GM12878 (cell line): Measurements from ENCODE around the gene KAZN. TPM values are rescaled to one million over a fixed set of nuclear protein-coding genes. Genes with fewer than 3 reads are reported as not detected.

Experiments used
- ATAC-seq: fragments of 200-7000 bp; cut with Tn5 transposase; 3 replicates; pipeline ENCODE4 v1.9.1; 2020; ENCODE audit warnings: mild to moderate bottlenecking, moderate library complexity
- BruUV-seq: library from RNA; stranded (reverse); fragments of 400-500 nt; replicated peaks from 2 replicates; lab custom pipeline; 2021; lab: Mats Ljungman, UMichigan
- CTCF ChIA-PET: fragments of 300-600 bp; sonication (Branson Sonifier 250); formaldehyde crosslinking; extraction: SDS; loops from one replicate; lab custom pipeline; 2021; ENCODE audit warnings: inconsistent platforms; lab: Yijun Ruan, JAX
- POLR2A ChIA-PET: fragments of 350-600 bp; formaldehyde crosslinking; extraction: SDS; loops from one replicate; lab custom pipeline; 2021; ENCODE audit warnings: inconsistent platforms; lab: Charles Lee
- RAD21 ChIA-PET: fragments of 300-600 bp; sonication (Branson Sonifier 250); formaldehyde crosslinking; loops from one replicate; lab custom pipeline; 2023; ENCODE audit warnings: antibody characterized with exemption; ENCODE audit not compliant: unreplicated experiment; lab: Charles Lee
- SMC1A ChIA-PET: fragments of 300-600 bp; sonication (Branson Sonifier 250); formaldehyde crosslinking; loops from one replicate; lab custom pipeline; 2023; ENCODE audit not compliant: unreplicated experiment, uncharacterized antibody; lab: Charles Lee
- DNase-seq: peaks from one replicate; pipeline ENCODE4 v3.0.0-alpha.2; 2011; ENCODE audit warnings: low read depth, low spot score
- FAIRE-seq: peaks from 3 replicates; lab custom pipeline; 2011; peaks lifted over from hg19 to GRCh38; lab: Jason Lieb, UNC
- H2AFZ ChIP-seq: 2 replicates; pipeline ENCODE4 v1.6.0; 2011; ENCODE audit warnings: low read depth, low read length, control low read depth; ENCODE audit not compliant: control insufficient read depth
- H3K27ac ChIP-seq: 2 replicates; pipeline ENCODE4 v1.5.1; 2011; ENCODE audit warnings: control low read depth; ENCODE audit not compliant: control insufficient read depth, insufficient read depth
- H3K27me3 ChIP-seq, 2 experiments: replicated peaks in 1 of 2; 2 replicates each; pipeline versions ENCODE4 v1.6.0 to v1.6.1; 2011; ENCODE audit warnings: low read length in 1 of 2; ENCODE audit not compliant: control insufficient read depth in 2 of 2, insufficient read depth in 2 of 2
- H3K36me3 ChIP-seq, 2 experiments: 2 replicates each; pipeline ENCODE4 v1.5.1; 2011; ENCODE audit warnings: low read length in 1 of 2; ENCODE audit not compliant: control insufficient read depth in 2 of 2, insufficient read depth in 2 of 2
- H3K4me1 ChIP-seq: 2 replicates; pipeline ENCODE4 v1.6.1; 2011; ENCODE audit warnings: mild to moderate bottlenecking, low read length, moderate library complexity, mixed read lengths; ENCODE audit not compliant: control insufficient read depth, insufficient read depth
- H3K4me2 ChIP-seq: 2 replicates; pipeline ENCODE4 v1.6.0; 2011; ENCODE audit warnings: control low read depth; ENCODE audit not compliant: control insufficient read depth, insufficient read depth
- H3K4me3 ChIP-seq: fragments of 200-600 bp; sonication (generic); 2 replicates; pipeline ENCODE4 v1.5.1; 2016
- H3K79me2 ChIP-seq: 2 replicates; pipeline ENCODE4 v1.6.0; 2011; ENCODE audit warnings: low read length; ENCODE audit not compliant: control insufficient read depth, insufficient read depth
- H3K9ac ChIP-seq: 2 replicates; pipeline ENCODE4 v1.8.0; 2011; ENCODE audit warnings: low read length, control low read depth, mixed read lengths; ENCODE audit not compliant: control insufficient read depth, insufficient read depth
- H3K9me3 ChIP-seq: replicated peaks from 3 replicates; pipeline ENCODE4 v1.5.1; 2011; ENCODE audit warnings: mild to moderate bottlenecking, low read length; ENCODE audit not compliant: control insufficient read depth, insufficient read depth
- H4K20me1 ChIP-seq: 2 replicates; pipeline ENCODE4 v1.6.0; 2011; ENCODE audit not compliant: control insufficient read depth, insufficient read depth
- GATAD2B ChIP-seq: fragments of 450-650 bp; conservative IDR thresholded peaks from 2 replicates; pipeline ENCODE4 v1.6.1; 2017; ENCODE audit warnings: low read depth, mild to moderate bottlenecking, moderate library complexity
- WGBS: methylation state at CpG from one replicate; pipeline ENCODE4 v1.1.6; 2016; ENCODE audit warnings: low lambda C conversion rate; ENCODE audit not compliant: insufficient replicate concordance, insufficient coverage; ENCODE audit errors: missing lambda C conversion rate; 5-methylcytosine and 5-hydroxymethylcytosine counted together
- in situ Hi-C: fragments of 300-500 bp; cut with MboI; formaldehyde crosslinking; loops from 9 replicates; pipeline ENCODE4 v1.14.3; 2018; ENCODE audit warnings: mixed read lengths
- intact Hi-C: fragments of 100-400 bp; cut with micrococcal nuclease; formaldehyde crosslinking; loops from one replicate; pipeline ENCODE4 v1.14.2; 2022; ENCODE audit not compliant: unreplicated experiment
- polyA plus RNA-seq, 11 experiments: library from polyadenylated mRNA; depleted of rRNA in 4 of 11; unstranded in 6 of 11; stranded (reverse) in 5 of 11; fragments of >200 nt; fragmentation: Nextera tagmentation in 4 of 11; fragmentation: Illumina TruSeq in 1 of 11; extraction: Ambion mirVana in 4 of 11; extraction: Trizol in 1 of 11; gene quantifications; 1 replicate in 1 of 11; 2 replicates in 10 of 11; pipeline versions ENCODE4 v1.2.1 to v1.2.3, GENCODE V29; 2011 to 2016; ENCODE audit warnings: inconsistent platforms in 2 of 11, missing spikeins in 2 of 11, low read depth in 1 of 11
- total RNA-seq, 4 experiments: library from RNA; depleted of rRNA in 3 of 4; stranded (reverse); fragments of >200 nt in 3 of 4; fragmentation: Illumina TruSeq in 1 of 4; extraction: Trizol in 1 of 4; gene quantifications; 2 replicates each; pipeline versions ENCODE4 v1.2.1 to v1.2.3, GENCODE V29; 2013 to 2021
- TF ChIP-seq, protein P1 (sequence below): fragments of 450-650 bp; IDR thresholded peaks from 2 replicates; pipeline ENCODE4 v1.6.1; 2016; ENCODE audit warnings: mild to moderate bottlenecking, moderate library complexity, borderline replicate concordance

KAZN gene
- total and polyA plus RNA-seq, 10 of the 15 experiments (the other 5 are each of a cell fraction or from before 2014, with no cell fraction given) = 0.72 to 4.0 (median 1.2) TPM

DNA sequence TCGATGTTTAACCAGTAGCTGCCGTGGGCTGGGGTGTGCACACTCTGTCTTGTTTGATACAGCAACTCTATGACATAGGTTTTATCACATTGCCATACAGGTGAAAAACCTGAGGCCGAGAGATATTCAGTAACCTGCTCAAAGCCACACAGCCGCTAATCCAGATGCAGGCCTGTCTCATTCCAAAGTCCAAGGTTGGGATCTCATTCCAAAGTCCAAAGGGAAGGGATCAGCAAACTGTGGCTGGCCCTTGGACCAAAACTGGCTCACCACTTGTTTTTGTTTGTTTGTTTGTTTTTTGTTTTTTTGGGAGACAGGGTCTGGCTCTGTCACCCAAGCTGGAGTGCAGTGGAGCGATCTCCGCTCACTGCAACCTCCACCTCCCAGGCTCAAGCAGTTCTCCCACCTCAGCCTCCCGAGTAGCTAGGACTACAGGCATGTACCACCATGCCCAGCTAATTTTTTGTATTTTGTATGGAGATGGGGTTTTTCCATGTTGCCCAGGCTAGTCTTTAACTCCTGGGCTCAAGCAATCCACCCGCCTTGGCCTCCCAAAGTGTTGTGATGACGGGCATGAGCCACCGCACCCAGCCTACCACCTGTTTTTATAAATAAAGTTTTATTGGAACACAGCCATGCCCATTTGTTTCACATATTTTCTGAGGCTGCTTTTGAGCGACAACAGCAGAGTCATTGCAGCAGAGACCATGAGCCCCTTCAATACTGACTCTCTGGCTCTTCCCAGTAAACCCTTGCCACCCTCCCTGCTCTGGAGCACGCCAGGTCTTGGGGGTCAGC lies 391.6 kb downstream of the KAZN start:
- Histone ChIP-seq H3K79me2 (no peaks in the 10 kb centered on the region), H3K27me3 (no peaks in the 10 kb centered on the region), H4K20me1 (no peaks in the 10 kb centered on the region), H3K27ac (no peak overlapping the region), H2AFZ (no peak overlapping the region), H3K9ac (no peak overlapping the region), H3K4me3 (no peak overlapping the region), H3K4me2 (no peak overlapping the region), H3K36me3 (no peaks in the 10 kb centered on the region), H3K9me3 (no peaks in the 10 kb centered on the region), H3K4me1 (no peaks in the 10 kb centered on the region)
- FAIRE-seq (no peak), DNase-seq (no peak), ATAC-seq (no peak)
- CTCF ChIA-PET = no interaction called here
- no peak for TF ChIP-seq GATAD2B
- TF ChIP-seq, protein P1, sequence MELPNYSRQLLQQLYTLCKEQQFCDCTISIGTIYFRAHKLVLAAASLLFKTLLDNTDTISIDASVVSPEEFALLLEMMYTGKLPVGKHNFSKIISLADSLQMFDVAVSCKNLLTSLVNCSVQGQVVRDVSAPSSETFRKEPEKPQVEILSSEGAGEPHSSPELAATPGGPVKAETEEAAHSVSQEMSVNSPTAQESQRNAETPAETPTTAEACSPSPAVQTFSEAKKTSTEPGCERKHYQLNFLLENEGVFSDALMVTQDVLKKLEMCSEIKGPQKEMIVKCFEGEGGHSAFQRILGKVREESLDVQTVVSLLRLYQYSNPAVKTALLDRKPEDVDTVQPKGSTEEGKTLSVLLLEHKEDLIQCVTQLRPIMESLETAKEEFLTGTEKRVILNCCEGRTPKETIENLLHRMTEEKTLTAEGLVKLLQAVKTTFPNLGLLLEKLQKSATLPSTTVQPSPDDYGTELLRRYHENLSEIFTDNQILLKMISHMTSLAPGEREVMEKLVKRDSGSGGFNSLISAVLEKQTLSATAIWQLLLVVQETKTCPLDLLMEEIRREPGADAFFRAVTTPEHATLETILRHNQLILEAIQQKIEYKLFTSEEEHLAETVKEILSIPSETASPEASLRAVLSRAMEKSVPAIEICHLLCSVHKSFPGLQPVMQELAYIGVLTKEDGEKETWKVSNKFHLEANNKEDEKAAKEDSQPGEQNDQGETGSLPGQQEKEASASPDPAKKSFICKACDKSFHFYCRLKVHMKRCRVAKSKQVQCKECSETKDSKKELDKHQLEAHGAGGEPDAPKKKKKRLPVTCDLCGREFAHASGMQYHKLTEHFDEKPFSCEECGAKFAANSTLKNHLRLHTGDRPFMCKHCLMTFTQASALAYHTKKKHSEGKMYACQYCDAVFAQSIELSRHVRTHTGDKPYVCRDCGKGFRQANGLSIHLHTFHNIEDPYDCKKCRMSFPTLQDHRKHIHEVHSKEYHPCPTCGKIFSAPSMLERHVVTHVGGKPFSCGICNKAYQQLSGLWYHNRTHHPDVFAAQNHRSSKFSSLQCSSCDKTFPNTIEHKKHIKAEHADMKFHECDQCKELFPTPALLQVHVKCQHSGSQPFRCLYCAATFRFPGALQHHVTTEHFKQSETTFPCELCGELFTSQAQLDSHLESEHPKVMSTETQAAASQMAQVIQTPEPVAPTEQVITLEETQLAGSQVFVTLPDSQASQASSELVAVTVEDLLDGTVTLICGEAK = peak; percentile 52; the same call in 1 of the 2 replicates
- SMC1A ChIA-PET = no interaction called here
- POLR2A ChIA-PET = no interaction called here
- no TSS peak for BruUV-seq
- in situ Hi-C loops (no loop called here), intact Hi-C loops (no loop called here)
- 46% methylated on average over 12 of the region's 12 CpGs for WGBS
- RAD21 ChIA-PET = no interaction called here
